NCI-H524 treated with DMSO at 0.1 percent for 48 hours (cell line): Measurements from ENCODE around the gene SEMA7A.

Source experiments
- DNase-seq: peaks from one replicate; lab custom pipeline; 2025; lab: John Stamatoyannopoulos, UW

Gene SEMA7A

GRCh38 chr15:74387141-74387541 is 46.6 kb downstream of the SEMA7A start:
- DNase-seq = no peak

- DNase-seq = no peak
These were observed 47.1 kb downstream of the SEMA7A start for GRCh38 chr15:74386496-74387140.

- no peak for DNase-seq
These were observed 48.0 kb downstream of the SEMA7A start for GRCh38 chr15:74385733-74386132.

GRCh38 chr15:74384881-74385643 is 48.7 kb downstream of the SEMA7A start:
- no peak for DNase-seq

GRCh38 chr15:74384566-74384880 is 49.2 kb downstream of the SEMA7A start:
- DNase-seq = no peak

GRCh38 chr15:74383695-74384565 is 49.8 kb downstream of the SEMA7A start:
- DNase-seq = no peak

- no peak for DNase-seq
These were observed 50.5 kb downstream of the SEMA7A start for GRCh38 chr15:74383286-74383685.

GRCh38 chr15:74382004-74382816 is 51.5 kb downstream of the SEMA7A start:
- DNase-seq = no peak

GRCh38 chr15:74381481-74381880 is 52.3 kb downstream of the SEMA7A start:
- DNase-seq = no peak

- no peak for DNase-seq
These were observed 52.6 kb downstream of the SEMA7A start for GRCh38 chr15:74381190-74381453.

- no peak for DNase-seq
These were observed 53.2 kb downstream of the SEMA7A start for GRCh38 chr15:74380361-74381189.

GRCh38 chr15:74378848-74379247 is 54.9 kb downstream of the SEMA7A start:
- no peak for DNase-seq

- no peak for DNase-seq
These were observed 55.7 kb downstream of the SEMA7A start for GRCh38 chr15:74377831-74378766.

GRCh38 chr15:74376825-74377581 is 56.8 kb downstream of the SEMA7A start:
- no peak for DNase-seq

- no peak for DNase-seq
These were observed 57.5 kb downstream of the SEMA7A start for GRCh38 chr15:74376226-74376625.

GRCh38 chr15:74375303-74375693 is 58.5 kb downstream of the SEMA7A start:
- peak; percentile 30 for DNase-seq

GRCh38 chr15:74374648-74375302 is 59.0 kb downstream of the SEMA7A start:
- no peak for DNase-seq

GRCh38 chr15:74373731-74374647 is 59.8 kb downstream of the SEMA7A start:
- DNase-seq = peak; percentile 72
